ENCODE data around the gene CDYL. TPM values are rescaled to one million over a fixed set of nuclear protein-coding genes. Genes with fewer than 3 reads are reported as not detected.

Gene CDYL
- total RNA-seq, 1 experiment from 2014 or later, result 41.6 TPM

GRCh38 chr6:4977468-4977867 is 201.3 kb downstream of the CDYL start:
- no peak overlapping the region for H3K27ac Mint-ChIP-seq (ENCODE audit: unreplicated experiment)
- no peaks in the 10 kb centered on the region for H3K27me3 Mint-ChIP-seq (ENCODE audit: insufficient read depth, unreplicated experiment)
- no peak overlapping the region for H3K4me3 ChIP-seq (ENCODE audit: low read depth, low read length)
- no peaks in the 10 kb centered on the region for H3K36me3 Mint-ChIP-seq (ENCODE audit: insufficient read depth, unreplicated experiment)
- no peaks in the 10 kb centered on the region for H3K27me3 ChIP-seq (replicated peaks; ENCODE audit: control insufficient read depth, insufficient read depth, low read length)
- ChIA-PET CTCF (no interaction called here), POLR2A (no interaction called here)
- no peaks in the 10 kb centered on the region for H3K36me3 ChIP-seq (ENCODE audit: control insufficient read depth, insufficient read depth, low read length)
- no peaks in the 10 kb centered on the region for H3K4me1 Mint-ChIP-seq (ENCODE audit: low read depth, unreplicated experiment)
- no peaks in the 10 kb centered on the region for H3K4me1 ChIP-seq
- intact Hi-C loops (cut with micrococcal nuclease; ENCODE audit: unreplicated experiment), result no loop called here
- H3K9me3 Mint-ChIP-seq (ENCODE audit: unreplicated experiment), result peaks cover 19% of the 10 kb centered on the region
- peaks cover 4% of the 10 kb centered on the region; the same call in 1 of the 2 replicates for H3K9me3 ChIP-seq
- TF ChIP-seq CTCF (IDR thresholded peaks at IDR 0.05; ENCODE audit: insufficient read depth in 1 of 2, low read depth in 1 of 2, low read length in 1 of 2, severe bottlenecking in 1 of 2, unreplicated experiment in 1 of 2), result no peak
- no peak for DNase-seq
- H3K4me3 Mint-ChIP-seq (ENCODE audit: unreplicated experiment), result no peak overlapping the region
- no TSS peak for BruUV-seq (replicated peaks)

GRCh38 chr6:4979426-4979825 is 203.2 kb downstream of the CDYL start:
- no peaks in the 10 kb centered on the region for H3K4me1 ChIP-seq
- H3K4me3 ChIP-seq (ENCODE audit: low read depth, low read length), result no peak overlapping the region
- POLR2A ChIA-PET, result no interaction called here
- Mint-ChIP-seq H3K36me3 (ENCODE audit: insufficient read depth, unreplicated experiment) (no peaks in the 10 kb centered on the region), H3K27ac (ENCODE audit: unreplicated experiment) (no peak overlapping the region), H3K27me3 (ENCODE audit: insufficient read depth, unreplicated experiment) (no peaks in the 10 kb centered on the region), H3K4me3 (ENCODE audit: unreplicated experiment) (no peak overlapping the region), H3K4me1 (ENCODE audit: low read depth, unreplicated experiment) (no peaks in the 10 kb centered on the region), H3K9me3 (ENCODE audit: unreplicated experiment) (peaks cover 19% of the 10 kb centered on the region)
- CTCF ChIA-PET, result no interaction called here
- no TSS peak for BruUV-seq (replicated peaks)
- no peaks in the 10 kb centered on the region for H3K27me3 ChIP-seq (replicated peaks; ENCODE audit: control insufficient read depth, insufficient read depth, low read length)
- no peak for TF ChIP-seq CTCF (IDR thresholded peaks at IDR 0.05; ENCODE audit: insufficient read depth in 1 of 2, low read depth in 1 of 2, low read length in 1 of 2, severe bottlenecking in 1 of 2, unreplicated experiment in 1 of 2)
- no peaks in the 10 kb centered on the region for H3K36me3 ChIP-seq (ENCODE audit: control insufficient read depth, insufficient read depth, low read length)
- H3K9me3 ChIP-seq, result peaks cover 4% of the 10 kb centered on the region; the same call in 1 of the 2 replicates
- DNase-seq, result no peak
- intact Hi-C loops (cut with micrococcal nuclease; ENCODE audit: unreplicated experiment), result no loop called here

GRCh38 chr6:4981761-4982160 is 205.6 kb downstream of the CDYL start:
- Histone ChIP-seq H3K36me3 (ENCODE audit: control insufficient read depth, insufficient read depth, low read length) (no peaks in the 10 kb centered on the region), H3K27me3 (replicated peaks; ENCODE audit: control insufficient read depth, insufficient read depth, low read length) (no peaks in the 10 kb centered on the region), H3K4me1 (no peaks in the 10 kb centered on the region), H3K9me3 (peaks cover 4% of the 10 kb centered on the region; the same call in 1 of the 2 replicates), H3K4me3 (ENCODE audit: low read depth, low read length) (no peak overlapping the region)
- no peak overlapping the region for H3K27ac Mint-ChIP-seq (ENCODE audit: unreplicated experiment)
- TF ChIP-seq CTCF (IDR thresholded peaks at IDR 0.05; ENCODE audit: insufficient read depth in 1 of 2, low read depth in 1 of 2, low read length in 1 of 2, severe bottlenecking in 1 of 2, unreplicated experiment in 1 of 2), result no peak
- no peaks in the 10 kb centered on the region for H3K4me1 Mint-ChIP-seq (ENCODE audit: low read depth, unreplicated experiment)
- ChIA-PET CTCF (no interaction called here), POLR2A (no interaction called here)
- intact Hi-C loops (cut with micrococcal nuclease; ENCODE audit: unreplicated experiment), result no loop called here
- H3K4me3 Mint-ChIP-seq (ENCODE audit: unreplicated experiment), result no peak overlapping the region
- no peaks in the 10 kb centered on the region for H3K27me3 Mint-ChIP-seq (ENCODE audit: insufficient read depth, unreplicated experiment)
- BruUV-seq (replicated peaks), result no TSS peak
- peaks cover 10% of the 10 kb centered on the region for H3K9me3 Mint-ChIP-seq (ENCODE audit: unreplicated experiment)
- H3K36me3 Mint-ChIP-seq (ENCODE audit: insufficient read depth, unreplicated experiment), result no peaks in the 10 kb centered on the region
- no peak for DNase-seq
